GM10248 (cell line): ENCODE data around the gene SMARCD1.

ENCODE experiments used
- CTCF ChIA-PET: fragments of 300-600 bp; sonication (Branson Sonifier 250); formaldehyde crosslinking; extraction: SDS; loops from one replicate; lab custom pipeline; 2021; ENCODE audit warnings: antibody characterized with exemption; lab: Yijun Ruan, JAX
- POLR2A ChIA-PET: fragments of 350-650 bp; sonication (Branson Sonifier 250); formaldehyde crosslinking; extraction: SDS; loops from one replicate; lab custom pipeline; 2020; ENCODE audit warnings: antibody characterized with exemption; lab: Yijun Ruan, JAX
- DNase-seq: peaks from one replicate; pipeline ENCODE4 v3.0.0; 2012; ENCODE audit errors: extremely low spot score
- TF ChIP-seq, protein P1 (sequence below): IDR thresholded peaks from 2 replicates; pipeline ENCODE4 v1.5.1; 2012; ENCODE audit warnings: mild to moderate bottlenecking, low read depth; ENCODE audit errors: extremely low read depth, missing control alignments, control extremely low read depth

Gene SMARCD1

DNA sequence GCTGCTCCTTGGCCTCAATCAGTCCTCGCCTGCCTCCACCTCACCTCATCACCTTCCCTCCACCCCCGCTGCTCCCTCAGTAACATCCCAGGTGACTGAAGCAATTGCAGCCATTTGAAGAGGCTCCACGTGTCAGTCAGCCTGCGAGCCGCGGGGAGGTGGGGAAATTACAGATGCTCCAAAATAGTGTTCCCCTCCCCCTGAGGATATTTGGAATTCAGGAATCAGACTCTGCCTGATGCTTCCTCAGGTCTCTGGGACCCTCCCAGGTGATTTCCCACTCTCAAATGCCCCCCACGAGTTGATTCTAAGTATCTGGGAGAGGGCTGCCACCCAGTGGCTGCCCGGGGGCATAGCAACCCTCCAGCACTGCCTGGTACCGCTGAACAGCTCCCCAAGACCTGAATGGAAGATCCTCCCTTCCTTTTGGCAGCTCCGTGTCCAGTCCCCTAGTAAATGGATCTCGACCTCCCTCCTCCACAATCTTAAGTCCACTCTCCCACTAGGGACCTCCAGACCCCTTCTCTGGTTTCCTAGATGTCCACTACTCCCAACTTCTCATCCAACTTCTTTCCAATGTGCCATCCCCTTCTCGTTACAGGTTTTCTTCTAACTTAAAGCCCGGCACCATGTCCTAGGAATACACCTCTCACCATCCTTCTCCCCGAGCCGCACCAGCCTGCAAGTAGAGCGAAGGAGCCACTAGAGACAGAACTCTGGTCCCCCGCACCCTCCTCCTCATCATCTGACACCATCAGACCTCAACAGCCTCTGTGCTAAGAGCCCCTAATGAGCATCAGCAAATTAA is 29.1 kb upstream of the SMARCD1 start:
- POLR2A ChIA-PET: no interaction called here
- TF ChIP-seq, protein P1, sequence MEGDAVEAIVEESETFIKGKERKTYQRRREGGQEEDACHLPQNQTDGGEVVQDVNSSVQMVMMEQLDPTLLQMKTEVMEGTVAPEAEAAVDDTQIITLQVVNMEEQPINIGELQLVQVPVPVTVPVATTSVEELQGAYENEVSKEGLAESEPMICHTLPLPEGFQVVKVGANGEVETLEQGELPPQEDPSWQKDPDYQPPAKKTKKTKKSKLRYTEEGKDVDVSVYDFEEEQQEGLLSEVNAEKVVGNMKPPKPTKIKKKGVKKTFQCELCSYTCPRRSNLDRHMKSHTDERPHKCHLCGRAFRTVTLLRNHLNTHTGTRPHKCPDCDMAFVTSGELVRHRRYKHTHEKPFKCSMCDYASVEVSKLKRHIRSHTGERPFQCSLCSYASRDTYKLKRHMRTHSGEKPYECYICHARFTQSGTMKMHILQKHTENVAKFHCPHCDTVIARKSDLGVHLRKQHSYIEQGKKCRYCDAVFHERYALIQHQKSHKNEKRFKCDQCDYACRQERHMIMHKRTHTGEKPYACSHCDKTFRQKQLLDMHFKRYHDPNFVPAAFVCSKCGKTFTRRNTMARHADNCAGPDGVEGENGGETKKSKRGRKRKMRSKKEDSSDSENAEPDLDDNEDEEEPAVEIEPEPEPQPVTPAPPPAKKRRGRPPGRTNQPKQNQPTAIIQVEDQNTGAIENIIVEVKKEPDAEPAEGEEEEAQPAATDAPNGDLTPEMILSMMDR: peak; percentile 95
- CTCF ChIA-PET: interaction anchor here (0.6 to 8.0 kb wide), 38 partner anchors 8 to 1285 kb away, joined by 3 to 161 read pairs (median 5); partner anchors contain the start of genes AQP5, AQP6, COX14 and RACGAP1
- DNase-seq: peak; percentile 83

DNA sequence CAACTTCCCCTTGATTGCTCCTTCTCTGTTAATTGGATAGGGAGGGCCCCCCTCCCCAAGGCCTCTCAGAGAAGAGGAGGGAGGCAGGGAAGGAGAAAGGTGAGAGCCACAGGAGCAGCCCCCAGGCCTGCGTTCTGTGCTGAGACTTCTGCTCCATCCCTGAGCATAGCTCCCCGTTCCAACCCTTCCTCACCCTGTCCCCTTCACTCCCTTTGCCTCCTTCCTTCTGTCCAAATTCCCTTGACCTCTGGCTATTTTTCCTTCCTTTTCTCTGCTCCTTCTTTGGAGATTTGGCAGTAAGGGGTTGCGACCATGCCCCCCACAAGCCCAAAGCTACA is 28.5 kb upstream of the SMARCD1 start:
- POLR2A ChIA-PET: no interaction called here

DNA sequence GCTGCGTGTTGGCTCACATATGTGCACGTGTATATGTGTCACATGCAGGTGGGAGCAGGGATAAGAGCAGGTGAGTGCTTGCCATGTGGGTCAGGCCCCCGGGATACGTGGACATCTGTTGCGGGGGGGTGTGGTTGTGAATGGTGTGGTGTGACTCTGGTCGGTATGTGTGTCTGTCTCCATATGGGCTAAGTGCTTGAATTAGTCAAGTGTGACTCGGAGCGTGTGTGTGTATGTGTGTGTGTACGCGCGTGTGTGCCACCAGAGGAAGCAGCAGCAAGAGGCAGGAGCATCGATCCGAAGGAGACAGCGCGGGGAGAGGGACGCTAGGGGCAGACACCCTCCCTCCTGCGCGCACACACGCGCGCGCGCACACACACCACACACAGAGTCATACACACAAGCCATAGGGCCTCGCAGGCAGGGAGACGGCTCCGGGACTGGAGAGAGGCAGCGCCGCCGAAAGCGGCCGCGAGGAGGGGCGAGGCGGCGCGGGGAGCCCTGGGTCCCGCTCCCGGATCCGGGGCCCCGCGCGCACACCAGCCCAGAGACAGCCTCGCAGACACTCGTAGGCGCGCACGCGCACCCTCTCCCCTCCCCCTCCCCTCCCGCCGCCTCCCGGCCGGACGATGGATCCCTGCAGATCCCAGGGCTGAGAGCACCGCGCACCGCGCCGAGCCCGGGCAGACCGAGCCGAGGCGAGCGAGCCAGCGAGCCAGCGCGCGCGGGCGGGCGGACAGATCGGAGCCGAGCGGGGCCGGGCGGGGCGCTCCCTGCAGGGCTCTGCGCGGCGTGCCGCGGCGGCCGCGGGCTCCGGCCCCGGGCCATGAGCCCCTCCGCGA is 27.9 kb upstream of the SMARCD1 start, which contains the start of gene ASIC1:
Gene ASIC1 (plus strand): TSS at position 597 of the 842 bp plus-strand sequence. CDS start 1,171 bp downstream, outside the sequence.
- peak; percentile 57 for DNase-seq
- TF ChIP-seq, protein P1: no peak
- CTCF ChIA-PET: interaction anchor here (1.0 to 8.0 kb wide), 19 partner anchors 9 to 176 kb away, joined by 3 to 161 read pairs (median 7); partner anchors contain the start of genes AQP5, AQP6 and COX14
- POLR2A ChIA-PET: no interaction called here

More for the DNA sequence above, 28.5 kb upstream of the SMARCD1 start:
- TF ChIP-seq, protein P1: no peak
- CTCF ChIA-PET: interaction anchor here (0.6 to 8.0 kb wide), 28 partner anchors 9 to 1284 kb away, joined by 3 to 161 read pairs (median 5); partner anchors contain the start of genes AQP5, AQP6, COX14 and SMARCD1
- no peak for DNase-seq

DNA sequence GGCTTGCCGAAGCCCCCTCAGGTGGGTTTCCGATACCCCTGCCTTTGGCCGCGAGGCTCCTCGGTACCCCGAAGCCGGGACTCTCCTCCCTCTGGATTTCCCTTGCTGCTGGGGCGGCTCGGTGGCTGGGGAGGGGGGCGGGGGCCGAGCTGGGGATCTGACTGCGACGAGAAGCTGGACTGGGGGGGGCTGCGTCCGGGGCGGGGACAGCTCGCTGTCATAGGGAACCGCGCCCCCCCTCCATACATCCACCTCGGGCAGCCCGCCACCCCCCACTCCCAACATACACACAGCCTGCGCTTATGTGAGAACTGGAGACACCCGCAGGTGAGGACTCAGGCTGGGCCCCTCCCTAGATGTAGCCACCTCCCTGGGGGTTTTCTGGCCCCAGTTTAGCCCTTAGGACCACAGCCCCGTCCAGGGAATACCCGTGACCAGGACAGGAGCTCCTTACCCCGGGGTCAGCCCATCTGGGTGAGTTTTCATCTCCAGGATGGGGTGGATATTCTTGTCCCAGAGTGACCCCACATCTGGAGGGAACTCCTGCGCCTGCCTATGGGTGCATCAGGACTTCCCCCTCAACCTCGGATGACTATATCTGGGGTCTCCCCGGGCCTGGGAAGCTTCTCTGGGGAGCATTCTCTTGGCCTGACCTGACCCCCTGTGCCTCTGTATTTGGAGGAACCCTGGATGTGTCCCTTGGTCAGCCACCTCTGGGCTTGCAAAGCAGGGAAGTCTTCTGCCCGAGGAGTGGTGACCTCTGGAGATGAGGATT is 27.1 kb upstream of the SMARCD1 start:
- CTCF ChIA-PET: interaction anchor here (1.0 to 5.8 kb wide), 8 partner anchors 11 to 112 kb away, joined by 3 to 52 read pairs (median 9); partner anchors contain the start of gene AQP6
- POLR2A ChIA-PET: no interaction called here
- DNase-seq: no peak
- TF ChIP-seq, protein P1: no peak

DNA sequence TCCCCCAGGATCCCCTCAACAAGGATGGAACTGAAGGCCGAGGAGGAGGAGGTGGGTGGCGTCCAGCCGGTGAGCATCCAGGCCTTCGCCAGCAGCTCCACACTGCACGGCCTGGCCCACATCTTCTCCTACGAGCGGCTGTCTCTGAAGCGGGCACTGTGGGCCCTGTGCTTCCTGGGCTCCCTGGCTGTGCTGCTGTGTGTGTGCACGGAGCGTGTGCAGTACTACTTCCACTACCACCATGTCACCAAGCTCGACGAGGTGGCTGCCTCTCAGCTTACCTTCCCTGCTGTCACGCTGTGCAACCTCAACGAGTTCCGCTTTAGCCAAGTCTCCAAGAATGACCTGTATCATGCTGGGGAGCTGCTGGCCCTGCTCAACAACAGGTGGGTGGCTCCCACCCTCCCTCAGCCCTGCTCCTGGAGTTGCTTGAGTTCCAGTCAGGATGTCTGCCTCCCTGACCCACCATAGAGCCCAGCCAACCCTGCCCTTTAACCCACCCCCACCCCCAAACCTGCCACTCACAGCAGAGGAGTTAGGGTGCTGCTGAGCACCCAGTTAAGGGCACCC is 26.3 kb upstream of the SMARCD1 start:
- no peak for DNase-seq
- TF ChIP-seq, protein P1: no peak
- POLR2A ChIA-PET: no interaction called here
- CTCF ChIA-PET: interaction anchor here (1.0 to 5.8 kb wide), 8 partner anchors 11 to 113 kb away, joined by 3 to 52 read pairs (median 11); partner anchors contain the start of gene AQP6
